CD1c-positive myeloid dendritic cell (primary cell): Measurements from ENCODE around the gene OLFML2A.

Source experiments
- DNase-seq: peaks from one replicate; pipeline ENCODE4 v3.0.0-alpha.2; 2016; ENCODE audit errors: extremely low spot score

The OLFML2A gene

DNA sequence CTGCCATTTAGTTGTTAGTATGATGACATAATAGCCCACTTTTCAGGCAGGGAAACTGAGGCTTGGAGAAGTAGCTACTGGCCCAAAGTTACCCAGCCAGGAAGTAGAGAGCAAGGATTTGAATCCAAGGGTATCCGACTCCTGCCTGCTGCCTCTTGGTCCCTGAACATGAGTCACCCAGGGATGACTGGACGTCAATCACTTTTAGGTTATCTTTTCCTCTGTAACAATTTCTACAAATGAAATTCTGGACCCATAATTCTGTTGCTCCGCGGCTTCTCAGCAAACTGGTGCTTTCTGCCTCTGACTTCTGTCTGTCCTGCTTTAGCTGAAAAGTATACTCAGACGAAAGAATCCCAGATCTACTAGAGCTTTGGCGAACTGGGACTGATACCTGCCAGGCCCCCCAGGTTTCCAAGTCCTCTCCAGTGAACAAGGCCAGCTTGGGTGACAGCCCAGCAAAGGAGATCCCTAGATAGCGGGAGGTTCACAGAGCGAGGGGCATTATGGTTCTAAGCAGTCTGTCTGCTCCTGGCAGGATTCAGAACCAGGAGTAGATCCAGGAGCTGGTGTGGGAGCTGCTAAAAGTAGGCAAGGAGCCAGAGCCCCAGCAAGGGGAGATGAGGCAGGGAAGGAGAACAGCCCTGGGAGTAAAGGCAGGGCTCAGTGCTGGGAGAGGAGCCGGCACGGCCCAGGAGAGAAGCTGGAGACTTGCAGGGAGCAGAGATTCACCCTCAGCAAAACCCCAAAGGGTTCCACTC, 20.6 kb downstream of the OLFML2A start:
- no peak for DNase-seq

DNA sequence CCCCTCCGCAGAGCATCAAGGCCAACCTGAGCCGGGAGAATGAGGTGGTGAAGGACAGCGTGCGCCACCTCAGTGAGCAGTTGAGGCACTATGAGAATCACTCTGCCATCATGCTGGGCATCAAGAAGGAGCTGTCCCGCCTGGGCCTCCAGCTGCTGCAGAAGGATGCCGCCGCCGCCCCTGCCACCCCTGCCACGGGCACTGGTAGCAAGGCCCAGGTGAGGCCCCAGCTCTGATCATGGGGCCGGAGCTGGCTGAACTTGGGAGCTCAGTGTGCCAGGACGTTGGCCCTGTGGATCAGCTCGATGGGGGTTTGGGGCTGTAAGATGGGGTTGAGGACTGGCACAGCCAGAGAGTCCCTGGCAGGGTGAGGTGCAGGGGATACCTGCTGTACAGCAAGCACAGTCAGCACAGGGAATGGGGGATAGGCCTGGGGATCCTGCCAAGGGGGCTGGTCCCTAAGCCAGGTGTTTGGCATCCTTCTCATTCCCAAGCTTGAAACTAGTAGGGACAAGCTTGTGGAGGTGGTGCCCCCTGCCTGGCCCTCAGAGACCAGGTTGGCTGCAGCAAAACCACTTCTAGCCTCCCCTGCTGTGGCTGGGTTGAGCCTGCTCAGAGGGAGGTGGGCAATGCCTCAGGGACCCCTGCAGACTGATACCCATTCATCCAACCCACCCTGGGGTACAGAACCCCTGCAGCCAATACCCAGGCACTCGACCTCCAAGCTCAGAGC, 22.5 kb downstream of the OLFML2A start:
- no peak for DNase-seq

DNA sequence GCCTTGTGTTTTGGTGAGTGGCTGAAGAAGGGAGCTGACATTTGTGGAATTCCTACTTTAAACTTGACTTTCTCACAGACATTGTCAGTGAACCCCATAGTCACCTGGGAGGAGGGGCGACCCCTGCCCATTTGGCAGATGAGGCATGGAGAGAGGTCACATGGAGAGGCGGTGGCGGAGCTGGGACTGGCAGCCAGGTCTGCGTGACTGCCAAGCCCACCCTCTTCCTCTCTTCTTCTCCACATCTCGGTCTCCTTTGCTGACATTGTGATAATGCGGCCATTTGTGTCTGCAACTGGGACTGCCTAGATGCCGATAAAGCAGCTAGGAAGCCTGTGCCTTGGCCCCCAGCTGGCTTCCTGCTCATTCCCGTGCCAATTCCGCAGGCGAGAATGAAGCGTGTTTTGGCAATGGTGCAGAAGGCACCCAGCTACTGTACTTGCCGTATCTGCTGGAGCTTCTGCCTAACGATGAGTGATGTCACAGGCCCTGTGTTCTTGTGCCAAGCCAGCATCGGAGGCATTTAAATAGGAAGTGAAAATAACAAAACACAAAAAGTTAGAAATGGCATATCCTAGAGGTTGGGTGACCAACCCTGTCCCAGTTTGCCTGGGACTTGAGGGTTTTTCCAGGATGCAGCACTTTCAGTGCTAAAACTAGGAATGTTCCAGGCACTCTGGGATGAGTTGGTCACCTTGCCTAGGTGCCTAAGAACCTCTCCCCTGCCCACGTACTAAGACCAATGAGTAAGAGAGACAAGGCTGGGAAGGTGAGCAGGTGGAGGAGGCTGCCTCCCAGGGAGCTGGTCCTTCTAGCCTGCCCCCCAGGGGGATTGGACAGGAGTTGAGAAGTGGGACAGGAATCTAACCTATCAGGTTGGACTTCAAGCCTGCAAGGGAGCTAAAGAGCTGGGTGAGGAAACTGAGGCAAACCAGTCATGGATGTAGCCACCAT, 23.6 kb downstream of the OLFML2A start:
- DNase-seq = peak; percentile 84

DNA sequence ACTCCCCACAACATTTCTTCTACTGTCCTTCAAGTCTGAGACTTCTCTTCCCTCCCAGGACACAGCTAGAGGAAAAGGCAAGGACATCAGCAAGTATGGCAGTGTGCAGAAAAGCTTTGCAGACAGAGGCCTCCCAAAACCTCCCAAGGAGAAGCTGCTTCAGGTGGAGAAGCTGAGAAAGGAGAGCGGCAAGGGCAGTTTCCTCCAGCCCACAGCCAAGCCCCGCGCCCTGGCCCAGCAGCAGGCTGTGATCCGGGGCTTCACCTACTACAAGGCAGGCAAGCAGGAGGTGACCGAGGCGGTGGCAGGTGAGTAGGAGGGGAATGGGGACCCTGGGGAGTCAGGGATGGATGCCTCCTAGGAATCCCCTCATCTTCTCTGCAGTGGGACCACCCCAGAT, 24.4 kb downstream of the OLFML2A start:
- no peak for DNase-seq

DNA sequence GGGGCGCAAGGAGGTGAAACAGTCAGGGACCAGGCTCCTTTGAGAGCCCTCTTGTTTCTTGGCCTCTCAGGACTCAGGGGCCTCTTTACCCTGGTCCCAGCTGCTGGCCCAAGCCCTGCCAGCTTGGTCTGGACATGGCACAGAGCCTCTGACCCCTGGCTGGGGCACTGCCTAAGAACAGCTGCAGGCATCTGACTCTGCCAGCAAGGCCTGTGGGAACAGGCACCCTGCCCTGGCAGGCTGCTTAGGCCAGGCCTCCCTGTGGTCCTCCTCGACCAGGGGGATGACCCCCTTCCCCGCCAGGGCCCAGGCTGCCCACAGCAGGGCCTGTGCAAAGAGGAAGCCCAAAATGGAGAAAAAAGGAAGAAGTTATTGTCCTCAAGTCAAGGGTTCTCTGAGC, 25.5 kb downstream of the OLFML2A start:
- no peak for DNase-seq

DNA sequence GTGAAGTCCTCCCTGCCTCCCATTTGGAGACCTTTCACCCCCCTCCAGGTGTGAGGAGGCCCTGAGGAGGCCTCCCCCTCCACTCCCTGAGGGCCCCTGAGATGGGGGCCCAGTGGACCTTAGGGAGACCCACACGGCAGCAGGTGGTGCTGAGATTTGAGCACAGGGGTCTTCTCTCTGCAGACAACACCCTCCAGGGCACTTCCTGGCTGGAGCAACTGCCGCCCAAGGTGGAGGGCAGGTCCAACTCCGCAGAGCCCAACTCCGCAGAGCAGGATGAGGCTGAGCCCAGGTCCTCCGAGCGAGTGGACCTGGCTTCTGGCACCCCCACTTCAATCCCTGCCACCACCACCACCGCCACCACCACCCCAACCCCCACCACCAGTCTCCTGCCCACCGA, 27.0 kb downstream of the OLFML2A start:
- no peak for DNase-seq

DNA sequence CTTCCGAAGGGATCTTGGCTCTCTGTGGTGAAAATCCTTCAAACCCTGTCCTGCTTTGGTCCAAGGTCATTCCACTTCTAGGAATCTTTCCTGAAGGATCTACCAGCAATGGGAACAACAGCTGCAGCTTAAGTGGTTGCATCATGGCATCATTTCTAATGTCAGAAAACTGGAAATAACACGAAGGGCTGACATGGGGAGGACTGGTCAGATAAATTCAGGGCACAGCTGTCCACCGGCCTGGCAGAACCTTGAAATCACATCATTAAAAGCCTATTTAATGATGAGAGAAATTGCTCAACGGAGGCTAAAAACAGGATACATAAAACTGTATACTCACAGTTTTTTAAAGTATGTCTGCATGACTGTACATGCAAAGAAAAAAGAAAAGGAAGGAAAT, 28.3 kb downstream of the OLFML2A start:
- no peak for DNase-seq

DNA sequence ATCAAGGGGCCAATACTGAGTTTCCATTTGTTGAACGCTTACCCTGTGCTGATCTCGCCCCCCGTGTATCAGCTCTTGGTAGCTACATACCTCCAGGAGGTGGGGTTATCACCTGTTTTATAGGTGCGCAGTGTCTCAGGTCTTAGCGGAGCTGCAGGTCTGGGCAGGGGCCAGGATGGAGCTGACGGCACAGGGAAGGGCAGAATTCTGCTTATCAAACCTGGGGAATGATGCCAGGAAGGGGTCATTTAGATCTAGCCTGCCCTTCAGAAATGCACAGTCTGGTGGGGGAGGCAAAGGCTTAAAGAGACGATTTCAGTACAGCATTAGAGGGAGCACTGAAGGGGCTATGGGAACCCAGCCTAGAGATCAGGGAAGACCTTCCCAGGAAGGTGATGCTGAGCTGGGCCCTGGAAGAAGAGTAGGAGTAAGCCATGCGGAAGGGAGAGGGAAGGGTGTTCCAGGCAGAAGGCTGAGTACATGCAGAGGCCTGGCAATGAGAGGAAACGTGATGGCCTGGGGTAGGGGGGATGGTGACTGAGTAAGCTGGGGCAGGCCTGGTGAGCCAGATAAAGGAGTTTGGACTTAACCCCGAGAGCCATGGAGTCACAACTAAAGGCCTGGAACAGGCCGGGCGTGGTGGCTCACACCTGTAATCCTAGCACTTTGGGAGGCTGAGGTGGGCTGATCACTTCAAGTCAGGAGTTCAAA, 31.5 kb downstream of the OLFML2A start:
- no peak for DNase-seq

DNA sequence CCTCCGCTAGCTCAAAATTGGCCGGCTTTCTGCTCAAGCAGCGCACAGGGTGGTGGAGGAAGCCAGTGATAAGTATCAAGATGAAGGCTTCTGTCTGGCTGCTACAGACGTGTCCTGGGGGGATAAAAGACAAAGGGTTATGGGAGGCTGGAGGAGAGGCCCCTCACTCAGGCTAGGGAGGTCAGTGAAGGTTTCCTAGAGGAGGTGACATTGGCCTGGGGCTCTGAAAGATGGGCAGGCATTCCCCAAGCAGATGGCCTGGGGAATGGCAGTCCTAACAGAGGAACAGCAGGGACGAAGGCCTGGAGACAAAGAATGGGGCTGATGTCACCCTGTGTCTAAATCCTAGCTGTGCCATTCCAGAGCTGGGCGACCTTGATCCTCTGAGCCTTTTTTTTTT, 32.3 kb downstream of the OLFML2A start:
- DNase-seq = no peak

DNA sequence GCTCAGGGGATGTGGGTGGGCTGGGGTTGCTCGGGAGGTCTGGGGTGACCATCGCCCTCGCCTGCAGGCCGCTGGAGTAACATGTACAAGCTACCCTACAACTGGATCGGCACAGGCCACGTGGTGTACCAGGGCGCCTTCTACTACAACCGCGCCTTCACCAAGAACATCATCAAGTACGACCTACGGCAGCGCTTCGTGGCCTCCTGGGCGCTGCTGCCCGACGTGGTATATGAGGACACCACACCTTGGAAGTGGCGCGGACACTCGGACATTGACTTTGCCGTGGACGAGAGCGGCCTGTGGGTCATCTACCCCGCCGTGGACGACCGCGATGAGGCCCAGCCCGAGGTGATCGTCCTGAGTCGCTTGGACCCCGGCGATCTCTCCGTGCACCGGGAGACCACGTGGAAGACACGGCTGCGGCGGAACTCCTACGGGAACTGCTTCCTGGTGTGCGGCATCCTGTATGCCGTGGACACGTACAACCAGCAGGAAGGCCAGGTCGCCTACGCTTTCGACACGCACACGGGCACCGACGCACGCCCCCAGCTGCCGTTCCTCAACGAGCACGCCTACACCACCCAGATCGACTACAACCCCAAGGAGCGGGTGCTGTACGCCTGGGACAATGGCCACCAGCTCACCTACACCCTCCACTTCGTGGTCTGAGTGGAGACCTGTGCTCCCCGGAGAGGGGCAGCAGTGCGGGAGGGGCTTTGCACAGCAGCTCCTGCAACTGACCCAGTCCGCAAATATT, 33.0 kb downstream of the OLFML2A start:
- no peak for DNase-seq

DNA sequence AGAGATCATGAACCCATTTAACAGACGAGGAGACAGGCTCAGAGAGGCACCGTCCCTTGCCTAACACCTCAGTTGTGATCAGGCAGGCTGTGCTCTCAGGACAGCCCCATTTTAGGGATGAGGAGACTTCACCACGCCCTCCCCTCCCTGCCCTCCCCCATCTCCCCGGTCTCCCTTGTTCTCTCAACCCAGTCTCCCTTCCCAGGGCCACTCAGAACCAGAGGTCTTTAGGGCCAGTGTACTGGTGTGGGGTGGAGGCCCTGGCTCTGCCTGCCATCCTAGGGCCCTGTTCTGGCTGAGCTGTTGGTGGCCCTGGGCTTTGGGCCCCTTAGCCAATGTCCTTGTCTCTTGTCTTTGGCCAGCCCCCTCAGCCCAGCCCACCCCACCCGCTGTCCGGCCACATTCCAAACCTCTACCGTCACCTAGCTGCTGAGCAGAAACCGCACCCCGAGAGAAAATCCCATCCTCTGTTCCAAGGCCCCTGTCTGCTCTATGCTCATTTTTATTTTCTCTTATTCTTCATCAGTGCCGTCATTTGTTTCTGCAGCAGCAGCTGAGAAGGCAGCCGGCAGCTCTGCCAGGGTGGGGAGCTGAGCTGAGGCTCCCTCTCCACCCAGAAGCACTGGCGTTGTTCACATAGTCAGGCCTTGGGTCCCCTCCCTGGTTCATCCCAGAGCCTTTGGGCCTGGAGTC, 33.9 kb downstream of the OLFML2A start:
- no peak for DNase-seq

DNA sequence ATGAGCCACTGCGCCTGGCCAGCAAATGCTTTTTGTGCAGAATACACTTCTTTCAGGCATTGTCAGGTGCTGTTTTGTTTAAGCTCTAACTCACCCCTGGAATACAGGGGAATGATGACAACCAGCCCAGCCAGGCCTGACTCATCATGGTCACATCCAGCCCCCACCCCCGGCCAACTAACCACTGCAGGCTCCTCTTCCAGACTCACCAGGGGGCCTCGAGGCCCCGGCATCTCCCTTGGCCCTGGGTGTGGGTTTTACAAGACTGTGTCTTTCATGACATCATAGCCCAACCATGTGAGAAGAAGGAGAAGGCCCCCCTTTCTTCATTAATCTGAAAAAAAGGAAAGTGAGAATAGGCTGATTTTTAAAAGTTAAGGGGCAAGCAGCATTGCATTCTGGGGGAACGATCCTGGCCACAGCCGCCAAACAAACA, 35.5 kb downstream of the OLFML2A start:
- DNase-seq = no peak

DNA sequence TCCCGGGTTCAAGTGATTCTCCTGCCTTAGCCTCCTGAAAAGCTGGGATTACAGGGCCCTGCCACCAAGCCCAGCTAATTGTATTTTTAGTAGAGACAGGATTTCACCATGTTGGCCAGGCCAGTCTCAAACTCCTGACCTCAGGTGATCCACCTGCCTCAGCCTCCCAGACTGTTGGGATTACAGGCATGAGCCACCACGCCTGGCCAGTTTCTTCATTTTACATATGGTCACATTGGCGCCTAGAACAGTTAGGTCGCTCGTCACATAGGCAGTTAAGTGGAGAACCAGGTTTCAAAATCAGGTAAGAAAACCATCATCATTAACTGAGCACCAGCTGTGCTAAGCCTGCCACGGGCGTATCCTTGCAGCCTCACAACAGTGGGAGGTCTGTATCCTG, 36.1 kb downstream of the OLFML2A start:
- DNase-seq = no peak

DNA sequence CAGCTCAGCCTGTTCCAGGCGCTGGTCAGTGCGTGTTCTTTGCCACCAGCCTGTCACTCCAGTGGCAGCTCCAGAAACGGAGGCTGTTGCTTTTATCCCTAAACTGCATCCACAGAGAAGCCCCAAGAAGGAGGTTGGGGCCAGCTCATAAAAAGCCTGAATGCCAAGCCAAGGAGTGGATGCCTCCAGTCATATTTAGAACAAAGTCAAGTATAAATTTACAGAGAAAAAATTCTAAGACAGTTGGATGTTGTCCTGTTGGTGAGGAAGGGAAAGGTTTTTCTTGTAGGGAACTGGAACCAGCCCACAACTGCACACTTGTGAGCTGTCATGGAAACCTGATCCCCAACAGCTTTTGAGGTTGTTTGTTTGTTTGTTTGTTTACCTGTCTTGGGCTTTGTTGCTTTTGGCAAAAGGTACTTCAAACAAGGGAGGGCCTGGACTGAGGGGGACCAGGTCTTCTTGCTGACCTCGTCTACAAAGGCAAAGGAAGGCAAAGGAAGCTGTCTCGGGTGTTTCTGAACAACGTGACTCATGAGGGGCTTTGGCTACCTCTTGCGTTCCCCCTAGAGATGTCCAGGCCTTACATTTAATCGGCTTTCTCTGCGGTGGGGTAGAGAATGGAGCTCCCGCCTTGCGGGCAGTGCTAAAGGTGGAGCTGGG, 36.7 kb downstream of the OLFML2A start:
- DNase-seq = peak; percentile 14

DNA sequence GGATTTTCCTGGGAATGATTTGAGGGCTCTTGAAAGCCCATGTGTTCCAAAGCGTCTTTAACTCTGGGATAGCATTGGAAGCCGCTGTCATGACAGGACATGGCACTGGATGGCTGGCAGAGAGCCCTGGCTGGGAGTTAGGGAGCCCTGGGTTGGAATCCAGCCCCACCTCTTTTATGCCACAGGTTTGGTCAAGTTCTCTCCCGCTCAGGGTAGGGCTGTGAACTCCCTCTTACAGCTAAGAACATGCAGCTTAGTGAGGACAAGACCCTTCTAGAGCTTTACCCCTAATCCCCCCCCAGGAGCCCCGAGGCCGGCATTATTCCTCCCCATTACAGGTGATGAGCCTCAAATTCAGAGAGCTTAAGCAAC, 37.2 kb downstream of the OLFML2A start:
- no peak for DNase-seq

DNA sequence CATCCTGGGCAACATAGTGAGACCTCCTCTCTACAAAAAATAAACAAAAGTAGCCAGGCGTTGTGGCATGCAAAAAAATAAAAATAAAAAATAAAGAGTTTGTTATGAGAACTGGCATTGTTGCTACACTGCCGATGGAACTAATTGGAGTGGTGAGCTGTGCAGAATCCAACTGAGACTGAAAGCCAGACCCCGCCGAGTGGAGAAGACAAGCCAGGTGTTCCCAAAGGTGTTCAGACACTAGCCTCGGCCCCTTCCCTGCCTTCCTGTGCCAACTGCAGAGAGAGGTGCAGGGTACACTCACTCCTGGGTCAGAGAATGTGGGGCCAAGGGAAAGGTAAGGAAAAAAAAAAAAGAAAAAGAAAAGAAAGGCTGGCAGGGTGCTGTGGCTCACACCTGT, 38.7 kb downstream of the OLFML2A start:
- no peak for DNase-seq

DNA sequence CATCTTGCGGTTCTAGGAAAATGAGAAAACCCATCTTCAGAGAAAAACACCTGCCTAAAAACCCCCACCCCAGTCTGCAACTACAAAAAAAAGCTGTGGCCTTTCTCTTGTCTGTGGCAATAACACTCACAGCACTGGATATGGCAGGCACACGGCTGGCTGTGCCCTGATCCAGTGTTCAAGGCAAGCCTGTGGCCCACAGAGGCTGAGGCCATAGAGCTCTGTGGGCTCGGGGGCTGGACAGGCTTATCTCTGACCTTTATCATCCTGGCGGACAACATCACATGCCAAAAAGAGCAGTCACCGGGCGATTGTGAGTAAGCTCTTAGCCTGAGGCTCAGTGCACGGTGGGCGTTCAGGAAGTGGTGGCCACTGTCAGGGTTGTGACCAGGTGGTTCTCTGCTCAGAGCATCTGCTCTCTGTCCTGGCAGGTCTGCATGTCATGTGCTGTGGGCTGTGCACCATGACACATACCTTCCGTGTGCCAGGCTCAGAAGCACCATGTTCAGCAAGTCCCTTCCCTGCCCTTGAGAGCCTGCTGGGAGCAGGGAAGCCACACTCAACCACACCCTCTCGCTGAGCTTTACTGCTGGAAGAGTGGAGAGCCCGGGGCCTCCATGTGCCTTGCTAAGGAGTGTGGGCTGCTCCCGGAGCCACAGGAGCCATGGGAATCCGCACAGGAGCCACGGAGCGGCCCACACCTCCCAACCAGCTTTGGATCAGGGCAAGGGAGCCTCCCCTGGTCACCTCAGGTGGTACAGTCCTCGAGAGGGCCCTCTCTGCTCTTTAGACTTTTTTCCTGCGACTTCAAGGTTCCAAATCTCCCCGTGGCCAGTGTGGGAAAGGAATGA, 41.7 kb downstream of the OLFML2A start:
- no peak for DNase-seq

DNA sequence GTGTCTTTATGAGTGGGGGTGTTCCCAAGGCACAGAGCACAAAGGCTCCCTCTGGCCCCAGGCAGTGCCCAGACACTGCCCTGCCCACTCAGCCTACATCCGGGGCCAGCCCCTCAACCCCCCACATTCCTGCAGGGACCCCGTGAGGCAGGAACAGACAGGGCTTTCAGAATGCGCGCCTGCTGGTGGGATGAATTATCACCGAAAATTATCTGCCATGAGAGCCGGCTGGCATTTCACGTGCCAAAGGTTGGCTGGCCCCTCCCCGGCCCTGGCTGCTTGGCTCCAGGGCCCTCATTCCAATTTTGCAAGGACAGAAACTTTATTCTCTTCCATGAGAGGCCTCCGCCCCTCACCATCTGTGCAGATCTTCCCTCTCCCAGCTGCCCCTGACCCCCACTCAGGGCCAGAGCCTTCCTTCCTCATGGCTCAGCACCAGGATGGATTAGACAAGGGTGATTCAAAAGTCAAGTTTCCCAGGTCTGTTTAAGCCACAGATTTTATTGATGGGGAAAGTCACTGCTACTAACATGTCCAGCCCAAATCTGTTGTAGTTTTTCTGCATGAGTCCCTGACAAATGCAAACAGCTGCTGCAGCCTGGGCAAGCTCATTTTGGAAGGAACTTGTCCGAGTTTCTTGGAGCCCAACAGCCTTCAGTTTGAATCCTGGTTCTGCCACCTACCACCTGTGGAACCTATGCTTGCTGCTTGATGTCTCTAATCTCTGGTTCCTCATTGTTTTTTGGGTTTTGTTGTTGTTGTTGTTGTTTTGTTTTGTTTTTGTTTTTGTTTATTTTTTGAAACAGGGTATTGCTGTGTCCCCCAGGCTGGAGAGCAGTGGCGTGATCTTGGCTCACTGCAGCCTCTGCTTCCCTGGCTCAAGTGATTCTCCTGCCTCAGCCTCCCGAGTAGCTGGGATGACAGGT, 44.0 kb downstream of the OLFML2A start:
- no peak for DNase-seq
